PFSK-1 (cell line): Measurements from ENCODE around the gene COL8A1.

ENCODE experiments used
- FOXP2 ChIP-seq: optimal IDR thresholded peaks from 2 replicates; pipeline ENCODE3; 2011; ENCODE audit warnings: borderline replicate concordance, control low read depth, inconsistent platforms; ENCODE audit not compliant: insufficient read depth; ENCODE audit errors: extremely low read length, extremely low read depth
- POLR2AphosphoS5 ChIP-seq: IDR thresholded peaks from 2 replicates; pipeline ENCODE4 v1.6.1; 2012; ENCODE audit warnings: low read depth, mild to moderate bottlenecking, control low read depth, low read length, moderate library complexity
- SIN3A ChIP-seq: IDR thresholded peaks from 2 replicates; pipeline ENCODE4 v1.6.1; 2012; ENCODE audit warnings: mild to moderate bottlenecking, low read length, moderate library complexity, borderline replicate concordance; ENCODE audit not compliant: insufficient read depth
- TAF1 ChIP-seq: IDR thresholded peaks from 2 replicates; pipeline ENCODE4 v1.6.1; 2012; ENCODE audit warnings: low read length, control low read depth, borderline replicate concordance; ENCODE audit not compliant: insufficient read depth
- TF ChIP-seq, protein P1 (sequence below), 2 experiments: IDR thresholded peaks; 2 replicates each; pipeline versions ENCODE4 v1.6.1 to v1.8.0; 2011 to 2012; ENCODE audit warnings: low read depth in 2 of 2, low read length in 2 of 2, control low read depth in 1 of 2, inconsistent platforms in 1 of 2, mild to moderate bottlenecking in 1 of 2, moderate library complexity in 1 of 2; ENCODE audit not compliant: insufficient read depth in 1 of 2

COL8A1 gene

DNA sequence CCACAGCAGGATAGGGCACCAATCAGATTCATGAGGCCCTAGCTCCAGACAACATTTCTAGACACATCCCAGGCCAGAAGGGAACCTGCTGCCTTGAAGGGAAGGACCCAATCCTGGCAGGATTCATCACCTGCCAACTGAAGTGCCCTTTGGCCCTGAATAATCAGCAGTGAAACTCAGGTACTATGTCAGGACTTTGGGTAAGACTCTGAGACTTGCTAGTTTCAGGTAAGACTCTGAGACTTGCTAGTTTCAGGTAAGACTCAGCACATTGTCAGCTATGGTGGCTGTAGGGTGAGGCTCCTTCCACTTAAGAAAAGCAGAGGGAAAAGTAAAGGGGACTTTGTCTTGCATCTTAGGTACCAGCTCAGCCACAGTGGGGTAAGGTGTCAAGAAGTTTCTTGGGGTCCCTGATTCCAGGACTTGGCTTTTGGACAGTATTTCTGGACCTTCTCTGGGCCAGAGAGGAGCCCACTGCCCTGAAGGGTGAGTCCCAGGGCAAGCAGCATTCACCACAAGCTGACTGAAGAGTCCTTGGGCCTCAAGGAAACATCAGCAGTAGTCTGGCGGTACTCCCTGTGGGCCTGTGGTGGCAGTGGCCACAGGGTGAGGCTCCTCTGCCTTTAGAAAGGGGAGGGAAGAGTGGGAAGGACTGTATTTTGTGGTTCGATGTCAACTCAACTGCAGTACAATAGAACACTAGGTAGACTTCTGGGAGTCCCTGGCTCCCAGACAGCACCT, 13.7 kb upstream of the COL8A1 start:
- TF ChIP-seq TAF1 (no peak), FOXP2 (no peak), SIN3A (no peak), POLR2AphosphoS5 (no peak)
- TF ChIP-seq, protein P1, sequence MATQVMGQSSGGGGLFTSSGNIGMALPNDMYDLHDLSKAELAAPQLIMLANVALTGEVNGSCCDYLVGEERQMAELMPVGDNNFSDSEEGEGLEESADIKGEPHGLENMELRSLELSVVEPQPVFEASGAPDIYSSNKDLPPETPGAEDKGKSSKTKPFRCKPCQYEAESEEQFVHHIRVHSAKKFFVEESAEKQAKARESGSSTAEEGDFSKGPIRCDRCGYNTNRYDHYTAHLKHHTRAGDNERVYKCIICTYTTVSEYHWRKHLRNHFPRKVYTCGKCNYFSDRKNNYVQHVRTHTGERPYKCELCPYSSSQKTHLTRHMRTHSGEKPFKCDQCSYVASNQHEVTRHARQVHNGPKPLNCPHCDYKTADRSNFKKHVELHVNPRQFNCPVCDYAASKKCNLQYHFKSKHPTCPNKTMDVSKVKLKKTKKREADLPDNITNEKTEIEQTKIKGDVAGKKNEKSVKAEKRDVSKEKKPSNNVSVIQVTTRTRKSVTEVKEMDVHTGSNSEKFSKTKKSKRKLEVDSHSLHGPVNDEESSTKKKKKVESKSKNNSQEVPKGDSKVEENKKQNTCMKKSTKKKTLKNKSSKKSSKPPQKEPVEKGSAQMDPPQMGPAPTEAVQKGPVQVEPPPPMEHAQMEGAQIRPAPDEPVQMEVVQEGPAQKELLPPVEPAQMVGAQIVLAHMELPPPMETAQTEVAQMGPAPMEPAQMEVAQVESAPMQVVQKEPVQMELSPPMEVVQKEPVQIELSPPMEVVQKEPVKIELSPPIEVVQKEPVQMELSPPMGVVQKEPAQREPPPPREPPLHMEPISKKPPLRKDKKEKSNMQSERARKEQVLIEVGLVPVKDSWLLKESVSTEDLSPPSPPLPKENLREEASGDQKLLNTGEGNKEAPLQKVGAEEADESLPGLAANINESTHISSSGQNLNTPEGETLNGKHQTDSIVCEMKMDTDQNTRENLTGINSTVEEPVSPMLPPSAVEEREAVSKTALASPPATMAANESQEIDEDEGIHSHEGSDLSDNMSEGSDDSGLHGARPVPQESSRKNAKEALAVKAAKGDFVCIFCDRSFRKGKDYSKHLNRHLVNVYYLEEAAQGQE (IDR thresholded peaks at IDR 0.05; ENCODE audit: insufficient read depth in 1 of 2, low read depth in 2 of 2, low read length in 2 of 2), result no peak

DNA sequence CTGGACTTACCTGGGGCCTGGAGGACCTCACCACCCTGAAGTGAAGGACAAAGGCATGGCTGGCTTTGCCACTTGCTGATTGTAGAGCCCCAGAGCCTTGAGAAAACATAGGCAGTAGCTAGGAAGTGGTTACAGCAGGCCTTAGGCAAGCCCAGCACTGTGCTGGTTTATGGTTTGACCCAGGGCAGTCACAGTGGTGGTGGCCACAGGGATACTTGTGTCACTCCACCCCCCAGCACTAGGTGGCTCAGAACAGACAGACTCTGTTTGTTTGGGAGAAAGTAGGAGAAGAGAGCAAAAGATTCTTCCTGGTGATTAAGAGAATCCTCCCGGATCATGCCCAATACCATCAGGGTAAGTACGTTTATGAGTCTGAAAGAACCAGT, 13.2 kb upstream of the COL8A1 start:
- TF ChIP-seq POLR2AphosphoS5 (no peak), SIN3A (no peak), FOXP2 (no peak), TAF1 (no peak)
- TF ChIP-seq, protein P1 (IDR thresholded peaks at IDR 0.05; ENCODE audit: insufficient read depth in 1 of 2, low read depth in 2 of 2, low read length in 2 of 2), result no peak

DNA sequence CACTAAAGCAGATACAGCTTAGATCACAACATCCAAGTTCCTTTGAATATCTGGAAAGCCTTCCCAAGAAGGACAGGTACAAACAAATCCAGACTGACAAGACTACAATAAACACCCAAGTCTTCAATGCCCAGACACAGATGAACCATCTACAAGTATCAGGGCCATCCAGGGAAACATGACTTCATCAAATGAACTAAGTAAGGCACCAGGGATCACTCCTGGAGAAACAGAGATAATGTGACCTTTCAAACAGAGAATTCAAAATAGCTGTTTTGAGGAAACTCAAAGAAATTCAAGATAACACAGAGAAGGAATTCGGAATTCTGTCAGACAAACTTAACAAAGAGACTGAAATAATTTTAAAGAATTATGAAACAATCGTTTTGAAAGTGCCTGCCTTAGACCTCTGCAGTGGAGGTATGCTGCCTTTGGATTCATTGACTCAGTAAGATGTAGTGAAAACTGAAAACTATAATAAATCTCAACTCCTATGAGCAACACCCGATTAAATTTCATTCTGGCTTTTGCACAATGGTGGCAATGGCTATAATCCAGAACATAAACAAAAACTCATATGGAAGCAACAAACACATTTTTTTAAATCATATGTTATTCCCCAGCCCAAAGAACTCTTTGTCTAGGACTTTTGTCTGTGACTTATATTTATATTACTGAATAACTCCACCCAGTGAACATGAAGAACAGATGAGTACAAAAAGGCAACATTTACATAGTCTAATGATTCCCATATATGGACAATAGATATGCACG, 12.6 kb upstream of the COL8A1 start:
- TF ChIP-seq TAF1 (no peak), SIN3A (no peak), POLR2AphosphoS5 (no peak), FOXP2 (no peak)
- TF ChIP-seq, protein P1 (IDR thresholded peaks at IDR 0.05; ENCODE audit: insufficient read depth in 1 of 2, low read depth in 2 of 2, low read length in 2 of 2), result no peak

DNA sequence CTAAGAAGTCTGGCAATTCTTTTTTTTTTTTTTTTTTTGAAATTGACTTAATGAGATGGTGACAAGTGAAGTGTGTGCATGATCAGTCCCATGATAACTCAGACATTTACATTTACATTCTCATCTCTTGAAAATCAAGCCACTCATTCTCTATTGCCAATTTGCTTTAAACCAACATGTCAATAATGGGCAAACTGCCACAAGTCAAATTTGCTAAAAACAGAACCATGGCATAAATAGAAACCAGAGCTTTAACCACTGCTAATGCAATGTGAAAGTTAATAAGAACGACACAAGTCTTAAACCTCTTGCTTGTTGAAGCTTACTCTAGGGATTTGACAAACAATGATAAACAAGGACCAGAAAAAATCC, 12.0 kb upstream of the COL8A1 start:
- TF ChIP-seq SIN3A (no peak), POLR2AphosphoS5 (no peak), FOXP2 (no peak), TAF1 (no peak)

DNA sequence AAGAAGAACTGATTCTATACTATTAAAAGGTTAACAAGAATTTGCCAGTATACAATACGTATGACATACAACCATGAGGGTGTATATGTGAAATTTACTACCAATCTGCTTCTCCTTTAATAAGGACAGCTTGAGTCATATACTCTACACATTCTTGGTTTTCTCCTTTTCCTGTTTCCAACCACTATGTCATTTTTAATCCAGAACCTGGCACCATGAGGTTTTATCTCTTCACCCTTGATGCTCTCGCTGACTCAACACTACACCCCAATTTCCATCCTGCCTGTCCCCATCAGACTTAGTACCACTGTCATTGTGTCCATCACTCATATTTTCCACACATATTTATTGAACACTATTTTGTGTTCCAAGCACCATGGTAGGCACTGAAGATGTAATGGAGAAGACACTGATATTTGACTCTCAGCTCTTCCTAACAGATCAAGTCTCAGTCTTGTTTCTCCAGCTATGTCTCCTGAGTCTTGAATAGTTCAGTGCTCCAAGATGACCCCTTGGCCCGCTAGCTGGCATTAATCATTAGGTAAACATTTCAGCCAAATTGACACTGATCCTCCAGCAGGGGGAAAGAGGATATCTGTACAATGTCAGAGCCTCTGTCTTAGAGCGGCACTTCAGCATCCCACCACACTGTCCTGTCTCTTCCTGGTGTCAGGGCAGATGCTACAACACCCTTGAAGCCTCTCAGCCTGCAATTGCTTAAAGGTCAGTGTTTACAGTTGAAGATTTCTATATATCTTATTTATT, 11.2 kb upstream of the COL8A1 start:
- TF ChIP-seq, protein P1 (IDR thresholded peaks at IDR 0.05; ENCODE audit: insufficient read depth in 1 of 2, low read depth in 2 of 2, low read length in 2 of 2), result no peak
- TF ChIP-seq SIN3A (no peak), POLR2AphosphoS5 (no peak), TAF1 (no peak), FOXP2 (no peak)
